ENCODE data around the gene ZSWIM1.

DNA sequence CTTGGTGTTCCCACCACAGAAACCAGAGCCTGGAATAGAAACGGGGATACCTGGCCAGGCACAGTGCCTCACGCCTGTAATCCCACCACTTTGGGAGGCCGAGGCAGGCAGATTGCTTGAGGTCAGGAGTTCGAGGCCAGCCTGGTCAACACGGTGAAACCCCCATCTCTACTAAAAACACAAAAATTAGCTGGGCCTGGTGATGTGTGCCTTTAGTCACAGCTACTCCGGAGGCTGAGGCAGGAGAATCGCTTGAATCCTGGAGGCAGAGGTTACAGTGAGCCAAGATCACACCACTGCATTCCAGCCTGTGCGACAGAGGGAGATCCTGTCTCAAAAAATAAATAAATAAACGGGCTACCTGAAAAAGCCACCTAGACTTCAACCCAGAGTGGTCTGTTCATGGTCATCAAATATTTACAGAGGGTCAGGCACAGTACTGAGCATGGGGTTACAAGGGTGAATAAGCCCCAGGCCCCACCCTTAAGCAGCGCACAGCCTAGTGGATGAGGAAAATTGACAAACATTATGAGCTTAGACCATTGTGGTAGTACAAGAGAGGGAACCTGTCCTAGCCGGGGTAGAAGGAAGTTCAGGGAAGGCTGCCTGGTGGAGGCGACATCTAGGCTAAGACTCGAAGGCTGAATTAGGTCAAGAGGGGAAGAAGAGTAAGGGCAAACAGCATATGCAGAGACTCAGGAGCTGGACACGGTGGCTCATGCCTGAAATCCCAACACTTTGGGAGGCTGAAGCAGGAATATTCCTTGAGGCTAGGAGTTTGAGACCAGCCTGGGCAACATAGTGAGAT is 46.2 kb downstream of the ZSWIM1 start:
- TF ChIP-seq, protein P1, sequence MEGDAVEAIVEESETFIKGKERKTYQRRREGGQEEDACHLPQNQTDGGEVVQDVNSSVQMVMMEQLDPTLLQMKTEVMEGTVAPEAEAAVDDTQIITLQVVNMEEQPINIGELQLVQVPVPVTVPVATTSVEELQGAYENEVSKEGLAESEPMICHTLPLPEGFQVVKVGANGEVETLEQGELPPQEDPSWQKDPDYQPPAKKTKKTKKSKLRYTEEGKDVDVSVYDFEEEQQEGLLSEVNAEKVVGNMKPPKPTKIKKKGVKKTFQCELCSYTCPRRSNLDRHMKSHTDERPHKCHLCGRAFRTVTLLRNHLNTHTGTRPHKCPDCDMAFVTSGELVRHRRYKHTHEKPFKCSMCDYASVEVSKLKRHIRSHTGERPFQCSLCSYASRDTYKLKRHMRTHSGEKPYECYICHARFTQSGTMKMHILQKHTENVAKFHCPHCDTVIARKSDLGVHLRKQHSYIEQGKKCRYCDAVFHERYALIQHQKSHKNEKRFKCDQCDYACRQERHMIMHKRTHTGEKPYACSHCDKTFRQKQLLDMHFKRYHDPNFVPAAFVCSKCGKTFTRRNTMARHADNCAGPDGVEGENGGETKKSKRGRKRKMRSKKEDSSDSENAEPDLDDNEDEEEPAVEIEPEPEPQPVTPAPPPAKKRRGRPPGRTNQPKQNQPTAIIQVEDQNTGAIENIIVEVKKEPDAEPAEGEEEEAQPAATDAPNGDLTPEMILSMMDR (conservative IDR thresholded peaks at IDR 0.05; ENCODE audit: low read depth, low read length): no peak
- no peak for TF ChIP-seq EZH2 (IDR thresholded peaks at IDR 0.05; ENCODE audit: borderline replicate concordance, low read depth, low read length, poor library complexity, severe bottlenecking)

All from A673 (cell line).